Esophagus mucosa (tissue), 1 donor: Measurements from ENCODE around the gene SPRED3. TPM values are rescaled to one million over a fixed set of nuclear protein-coding genes. Genes with fewer than 3 reads are reported as not detected.

ENCODE experiments used
- ATAC-seq: fragments of 200-7000 bp; cut with Tn5 transposase; one replicate; pipeline ENCODE4 v1.9.1; 2020
- total RNA-seq: library from RNA; stranded (reverse); gene quantifications from one replicate; pipeline ENCODE4 v1.2.4, GENCODE V29; 2023
- donor health status: DM: yes; HTN: yes; CAD: no.

The SPRED3 gene
- total RNA-seq, 1 donor from 2014 or later, result 0.56 TPM

- peak; percentile 98 for ATAC-seq
Observed at GRCh38 chr19:38374332-38375097, 14.0 kb upstream of the SPRED3 start, which contains the start of gene PSMD8. Gene PSMD8, plus strand, starts transcription at chr19:38374571. Its CDS starts 31 bp downstream, at chr19:38374602.

GRCh38 chr19:38375098-38375493, 13.4 kb upstream of the SPRED3 start:
- peak; percentile 6 for ATAC-seq

DNA sequence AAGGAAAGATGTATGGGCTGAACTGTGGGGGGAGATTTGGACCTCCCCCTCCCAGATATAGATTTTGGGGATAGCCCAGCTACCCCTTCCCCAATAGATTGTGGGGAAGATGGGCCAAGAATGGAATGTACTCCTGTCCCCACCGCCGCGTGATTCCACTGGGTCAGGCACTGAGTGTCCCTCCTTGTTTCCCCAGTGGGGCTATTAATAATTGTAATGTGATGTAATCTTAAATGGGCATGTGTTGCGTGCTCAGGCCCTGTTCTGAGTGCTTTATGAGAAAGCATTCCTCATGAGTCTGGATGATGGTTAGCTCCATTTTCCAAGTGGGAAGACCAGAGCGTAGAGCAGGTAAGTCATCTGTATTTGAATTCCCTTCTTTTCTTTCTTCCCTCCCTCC, 12.7 kb upstream of the SPRED3 start:
- no peak for ATAC-seq

- ATAC-seq, result no peak
Observed at GRCh38 chr19:38376576-38376975, 11.9 kb upstream of the SPRED3 start.

DNA sequence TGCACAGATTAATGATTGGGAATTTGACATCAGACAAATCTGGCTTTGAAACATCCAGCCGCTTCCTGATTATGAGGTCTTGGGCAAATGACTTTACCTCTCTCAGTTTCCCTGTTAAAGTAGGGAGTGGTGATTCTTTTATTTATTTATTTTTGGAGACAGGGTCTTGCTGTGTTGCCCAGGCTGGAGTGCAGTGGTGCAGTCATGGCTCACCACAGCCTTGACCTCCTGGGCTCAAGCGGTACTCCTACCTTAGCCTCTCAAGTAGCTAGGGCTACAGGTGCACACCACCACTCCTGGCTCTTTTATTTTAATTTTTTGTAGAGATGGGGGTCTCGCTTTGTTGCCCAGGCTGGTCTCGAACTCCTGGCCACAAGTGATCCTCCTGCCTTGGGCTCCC, 11.4 kb upstream of the SPRED3 start:
- ATAC-seq, result no peak

- ATAC-seq, result no peak
Observed at GRCh38 chr19:38378866-38379265, 9.6 kb upstream of the SPRED3 start.

DNA sequence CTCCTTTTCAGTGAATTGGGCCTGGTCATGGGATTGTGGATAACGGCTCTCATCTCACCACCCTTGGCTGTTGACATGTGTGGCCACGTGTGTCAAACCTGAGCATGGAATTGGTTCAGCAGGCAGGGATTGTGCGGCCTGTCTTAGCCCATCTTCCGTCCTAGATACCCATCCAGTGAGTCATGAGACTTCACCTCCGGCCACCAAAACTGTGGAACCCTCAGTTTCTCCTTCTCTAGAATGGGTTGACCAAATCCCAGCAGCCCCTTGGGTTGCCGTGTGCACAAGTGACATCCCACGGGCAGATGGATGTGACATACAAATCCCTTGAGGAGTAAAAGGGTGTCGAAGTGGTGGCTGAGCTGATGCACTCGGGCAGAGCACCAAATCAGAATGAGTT, 7.4 kb upstream of the SPRED3 start:
- no peak for ATAC-seq

- no peak for ATAC-seq
Observed at GRCh38 chr19:38383184-38383583, 5.3 kb upstream of the SPRED3 start.

DNA sequence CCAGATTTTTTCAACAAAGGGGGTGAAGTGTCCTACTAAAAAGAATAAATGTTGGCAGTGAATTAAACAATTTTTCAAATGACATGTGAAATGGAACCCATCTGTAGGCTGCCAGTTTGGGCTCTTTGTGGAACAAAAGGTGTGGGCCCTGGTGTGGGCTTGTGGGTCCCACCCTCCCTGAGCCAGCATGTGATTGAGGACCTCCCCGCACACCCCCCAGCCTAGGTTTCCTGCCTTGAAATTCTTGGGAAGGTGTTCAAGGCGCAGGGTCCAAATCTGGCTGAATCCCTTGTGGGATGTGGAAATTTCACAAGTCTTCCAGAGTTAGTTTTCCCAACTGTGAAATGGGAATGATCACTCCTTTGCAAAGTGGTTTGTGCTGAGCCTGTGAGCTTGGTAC, 4.8 kb upstream of the SPRED3 start:
- ATAC-seq, result no peak

DNA sequence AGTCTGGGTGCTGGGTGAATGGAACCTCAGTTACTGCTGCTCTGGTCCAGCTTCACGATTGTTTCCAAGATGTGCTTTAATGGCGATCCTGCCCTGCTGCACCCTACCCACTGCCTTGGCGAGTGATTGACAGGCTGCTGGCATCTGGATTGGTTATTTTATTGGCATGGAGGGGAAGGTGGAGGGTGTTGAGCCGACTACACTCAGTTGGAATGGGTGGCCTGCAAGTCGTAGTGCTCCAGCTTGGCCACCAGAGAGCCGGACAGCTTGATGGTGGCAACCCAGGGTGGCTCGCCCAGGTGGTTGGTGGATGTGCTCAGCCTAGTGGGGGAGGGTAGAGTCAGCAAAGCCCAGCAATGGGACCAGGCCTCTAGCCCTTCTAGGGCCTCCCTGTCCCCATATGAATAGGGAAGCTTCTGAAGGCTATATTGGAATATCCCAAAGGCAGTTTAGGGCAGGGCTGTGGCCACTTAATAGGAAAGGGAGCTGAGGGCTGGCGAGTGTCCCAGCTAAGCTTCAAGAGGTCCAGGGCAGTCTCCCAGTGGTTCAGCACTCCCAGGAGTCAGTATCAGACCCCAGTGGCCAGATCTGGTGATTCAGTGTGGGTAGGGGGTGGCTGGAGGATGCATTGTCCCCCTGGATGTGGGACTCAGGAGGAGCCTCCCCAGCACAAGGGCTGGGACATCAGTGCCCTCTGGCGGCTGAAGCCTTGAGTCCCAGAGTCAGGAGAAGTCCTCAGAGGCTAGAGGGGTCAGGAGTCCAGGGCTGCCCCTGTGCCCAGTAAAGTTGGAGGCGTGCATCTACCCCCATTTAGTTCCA, 4.1 kb upstream of the SPRED3 start:
- no peak for ATAC-seq

- no peak for ATAC-seq
Observed at GRCh38 chr19:38385057-38385803, 3.3 kb upstream of the SPRED3 start.

- no peak for ATAC-seq
Observed at GRCh38 chr19:38385804-38386257, 2.7 kb upstream of the SPRED3 start.

DNA sequence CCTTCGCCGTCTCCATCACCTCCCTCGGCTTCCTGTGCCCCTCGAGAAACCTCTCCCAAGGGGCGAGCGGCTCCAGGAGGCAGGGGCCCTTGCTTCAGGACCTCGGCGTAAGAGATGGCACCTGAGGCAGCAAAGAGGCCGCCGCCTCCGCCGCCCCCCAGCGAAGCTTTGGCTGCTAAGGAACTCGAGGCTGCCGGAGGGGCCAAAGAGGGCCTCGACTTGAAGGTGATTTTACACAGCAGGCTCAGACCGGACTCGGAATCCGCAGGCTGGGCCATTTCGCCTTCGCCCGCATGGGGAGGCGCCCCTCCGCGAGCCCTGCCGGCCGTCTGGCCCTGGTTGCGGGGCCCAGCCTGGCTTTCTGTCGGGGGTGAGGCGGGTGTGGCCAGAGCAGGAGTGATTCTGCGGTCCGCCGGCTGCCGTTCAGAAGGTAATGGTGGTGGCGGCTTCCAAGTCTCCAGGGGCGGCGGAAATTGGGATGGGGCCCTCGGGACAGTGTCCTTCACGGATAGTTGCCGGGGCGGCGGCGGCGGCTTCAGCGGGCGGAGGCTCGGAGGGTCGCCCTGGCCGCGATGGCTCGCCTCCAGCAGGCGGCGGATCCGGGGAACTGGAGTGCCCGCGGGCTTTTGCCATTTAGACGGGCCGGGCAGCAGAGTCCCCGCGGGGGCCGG, 2.1 kb upstream of the SPRED3 start:
- ATAC-seq, result no peak

DNA sequence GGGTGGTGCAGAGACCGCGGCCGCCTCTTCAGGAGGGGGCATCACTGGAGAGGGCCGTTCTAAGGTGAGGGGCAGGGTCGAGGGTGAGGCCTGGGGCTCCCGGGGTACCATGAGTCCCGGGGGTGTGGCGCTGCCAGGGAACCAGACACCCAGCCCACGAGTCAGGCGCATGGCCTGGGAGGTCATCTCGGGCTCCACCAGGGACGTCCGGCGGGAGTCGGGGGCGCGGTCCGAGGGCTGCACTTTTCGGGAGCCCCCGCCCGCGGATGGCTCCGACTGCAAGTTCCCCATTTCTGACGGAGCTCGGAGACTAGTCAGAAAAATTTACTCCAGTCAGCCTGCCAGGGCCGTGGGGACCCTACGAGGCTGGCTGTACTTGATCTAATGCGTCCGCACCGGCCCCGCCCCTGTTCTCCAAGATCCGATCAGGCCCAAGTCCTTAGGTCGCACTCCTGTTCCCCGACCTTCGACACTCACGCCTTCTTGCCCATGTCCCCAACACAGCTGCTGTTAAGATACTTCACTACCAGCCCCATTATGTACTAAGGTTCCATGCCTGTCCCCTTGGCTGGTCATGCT, 1.4 kb upstream of the SPRED3 start:
- peak; percentile 1 for ATAC-seq

DNA sequence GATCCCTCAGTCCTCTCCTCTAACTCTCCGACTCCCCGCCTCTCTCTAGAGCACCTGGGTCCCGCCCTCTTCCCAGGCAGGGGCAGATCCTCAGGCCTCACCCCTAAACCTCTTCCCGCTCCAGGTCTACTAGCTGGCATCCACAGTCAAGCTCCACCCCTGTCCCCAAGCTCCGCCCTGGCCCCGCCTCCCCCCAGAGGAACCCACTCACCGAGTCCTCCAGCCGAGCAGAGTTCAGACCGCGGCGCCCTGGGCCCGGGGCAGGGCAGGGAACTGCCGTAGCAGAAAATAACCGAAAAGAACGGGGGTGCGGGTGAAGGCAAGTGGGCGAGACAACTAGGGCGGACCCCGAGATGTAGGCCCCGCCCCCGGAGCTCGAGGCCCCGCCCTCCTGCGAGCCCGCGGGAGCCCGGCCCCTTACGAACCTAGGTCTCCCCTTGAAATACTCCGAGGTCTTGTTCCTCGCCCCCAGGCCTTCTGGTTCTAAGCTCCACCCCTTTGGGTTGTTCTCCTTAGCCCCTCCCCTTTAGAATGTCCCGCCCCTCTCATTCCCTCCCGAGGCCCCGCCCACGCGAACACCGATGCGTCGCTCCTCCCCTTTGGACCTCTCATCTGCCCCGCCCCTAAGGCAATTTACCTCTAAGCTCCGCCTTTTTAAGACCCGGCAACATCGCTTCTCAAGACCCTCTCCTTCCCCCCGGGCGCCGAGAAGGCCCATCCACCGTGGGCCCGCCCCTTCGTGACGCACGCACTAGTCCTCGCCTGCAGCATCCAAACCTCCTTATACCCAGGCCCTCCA, 748 bp upstream of the SPRED3 start, which contains the start of gene GGN:
Gene GGN, minus strand, starts transcription at position 485 of the 799 bp plus-strand sequence. CDS start 773 bp downstream, outside the sequence.
- peak; percentile 81 for ATAC-seq

- no peak for ATAC-seq
Observed at GRCh38 chr19:38389101-38389925, 816 bp downstream of the SPRED3 start.

DNA sequence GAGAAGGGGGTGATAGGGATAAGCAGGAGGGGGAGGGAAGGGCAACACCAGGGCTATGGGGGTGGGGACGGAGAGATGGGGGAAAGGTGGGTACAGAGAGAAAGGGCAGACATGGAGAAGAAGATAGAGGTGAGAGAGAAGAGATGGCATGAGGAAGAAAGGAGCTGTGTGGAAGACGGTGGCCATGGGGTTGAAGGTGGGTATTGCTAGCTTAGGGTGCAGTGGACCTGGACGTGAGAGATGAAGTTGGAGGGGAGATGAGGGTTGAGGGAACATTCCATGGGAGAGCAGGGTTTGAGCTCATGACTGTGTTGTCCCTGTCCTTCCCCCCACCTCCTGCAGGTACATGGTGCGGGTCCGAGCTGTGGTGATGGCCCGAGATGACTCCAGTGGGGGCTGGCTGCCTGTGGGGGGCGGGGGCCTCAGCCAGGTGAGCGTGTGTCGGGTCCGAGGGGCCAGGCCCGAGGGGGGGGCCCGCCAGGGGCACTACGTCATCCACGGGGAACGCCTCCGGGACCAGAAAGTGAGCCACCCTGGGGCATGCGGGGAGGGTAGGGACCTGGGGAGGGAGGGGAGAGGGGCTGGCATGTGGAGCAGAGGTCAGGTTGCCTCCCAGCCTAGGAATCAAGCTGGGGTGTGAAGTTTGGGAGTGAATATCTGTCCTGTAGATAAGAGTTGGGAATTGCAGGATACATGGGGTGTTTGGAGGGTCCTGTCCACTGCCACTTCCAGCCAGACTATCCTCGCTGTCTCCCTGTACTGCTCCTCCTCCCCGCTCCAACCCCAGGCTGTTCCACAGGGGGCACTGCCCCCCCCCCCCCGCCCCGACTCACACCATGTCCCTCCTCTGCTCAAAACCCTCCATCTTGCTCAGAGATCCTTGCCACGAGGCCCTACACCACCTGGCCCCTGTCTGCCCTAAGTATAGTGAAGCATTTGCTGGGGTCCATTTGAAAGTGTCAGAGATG, 1.7 kb downstream of the SPRED3 start:
- no peak for ATAC-seq

GRCh38 chr19:38391911-38392464, 3.5 kb downstream of the SPRED3 start:
- ATAC-seq, result no peak
